BE2C (cell line): Measurements from ENCODE around the gene HEMGN.

Experiments used
- DNase-seq: peaks from one replicate; pipeline ENCODE4 v3.0.0-alpha.2; 2020
- H3K27me3 ChIP-seq: fragments of 250-450 bp; sonication (Bioruptor Pico); 2 replicates; pipeline ENCODE4 v1.5.1; 2020; ENCODE audit warnings: mild to moderate bottlenecking
- H3K36me3 ChIP-seq: fragments of 250-450 bp; sonication (Bioruptor Pico); 2 replicates; pipeline ENCODE4 v1.5.1; 2020; ENCODE audit warnings: mild to moderate bottlenecking
- H3K4me1 ChIP-seq: fragments of 250-450 bp; sonication (Bioruptor Pico); 2 replicates; pipeline ENCODE4 v1.5.1; 2020
- H3K4me3 ChIP-seq: 2 replicates; pipeline ENCODE4 v1.5.1; 2011; ENCODE audit warnings: low read depth, low read length
- H3K9me3 ChIP-seq: fragments of 250-450 bp; sonication (Bioruptor Pico); 2 replicates; pipeline ENCODE4 v1.5.1; 2020
- CTCF ChIP-seq: IDR thresholded peaks from 2 replicates; pipeline ENCODE4 v1.5.1; 2012; ENCODE audit warnings: mild to moderate bottlenecking, low read depth, low read length

Gene HEMGN

GRCh38 chr9:97935276-97935675 lies 2.7 kb downstream of the HEMGN start:
- Histone ChIP-seq H3K4me1 (no peaks in the 10 kb centered on the region), H3K36me3 (no peaks in the 10 kb centered on the region), H3K9me3 (no peaks in the 10 kb centered on the region), H3K4me3 (no peak overlapping the region), H3K27me3 (peaks cover 84% of the 10 kb centered on the region)
- DNase-seq = no peak
- TF ChIP-seq CTCF = no peak

DNA sequence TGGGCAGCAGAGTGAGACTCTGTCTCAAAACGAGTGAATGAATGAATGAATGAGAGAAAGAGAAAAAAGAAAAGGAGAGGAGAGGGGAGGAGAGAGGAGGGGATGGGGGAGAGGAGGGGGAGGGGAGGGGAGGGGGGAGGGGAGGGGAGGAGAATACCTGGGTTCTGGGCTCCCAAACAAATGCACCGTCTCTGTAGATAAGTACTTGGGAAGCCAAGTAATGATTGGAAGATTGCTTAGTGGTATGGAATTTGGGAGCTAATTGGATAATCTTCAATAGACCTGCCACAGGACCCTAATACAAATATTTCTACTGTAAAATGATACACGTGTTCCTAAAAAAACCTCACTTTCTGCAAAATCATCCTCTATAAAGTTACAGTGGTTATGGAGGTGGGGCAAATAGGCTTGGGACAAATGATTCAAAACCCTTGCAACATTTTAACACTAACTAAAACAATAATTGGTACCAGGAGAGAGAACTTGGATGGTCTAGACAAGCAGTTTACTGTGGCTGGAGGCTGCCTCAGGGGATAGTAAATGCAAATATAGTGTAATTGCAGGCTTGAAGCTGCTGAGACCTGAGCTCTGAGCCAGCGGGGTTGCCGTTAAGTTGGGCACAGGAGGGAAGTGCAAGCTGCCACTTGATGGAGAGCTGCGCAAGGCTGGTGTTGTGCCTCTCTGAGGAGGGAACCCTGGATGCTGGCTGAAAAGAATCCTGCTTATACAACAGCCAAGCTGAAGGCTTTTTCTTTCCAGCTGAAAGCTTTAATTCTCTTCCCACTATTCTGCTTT lies 3.5 kb downstream of the HEMGN start:
- H3K4me3 ChIP-seq = no peak overlapping the region
- no peak for TF ChIP-seq CTCF
- no peaks in the 10 kb centered on the region for H3K9me3 ChIP-seq
- H3K27me3 ChIP-seq = peaks cover 86% of the 10 kb centered on the region
- H3K36me3 ChIP-seq = no peaks in the 10 kb centered on the region
- no peaks in the 10 kb centered on the region for H3K4me1 ChIP-seq
- DNase-seq = no peak

DNA sequence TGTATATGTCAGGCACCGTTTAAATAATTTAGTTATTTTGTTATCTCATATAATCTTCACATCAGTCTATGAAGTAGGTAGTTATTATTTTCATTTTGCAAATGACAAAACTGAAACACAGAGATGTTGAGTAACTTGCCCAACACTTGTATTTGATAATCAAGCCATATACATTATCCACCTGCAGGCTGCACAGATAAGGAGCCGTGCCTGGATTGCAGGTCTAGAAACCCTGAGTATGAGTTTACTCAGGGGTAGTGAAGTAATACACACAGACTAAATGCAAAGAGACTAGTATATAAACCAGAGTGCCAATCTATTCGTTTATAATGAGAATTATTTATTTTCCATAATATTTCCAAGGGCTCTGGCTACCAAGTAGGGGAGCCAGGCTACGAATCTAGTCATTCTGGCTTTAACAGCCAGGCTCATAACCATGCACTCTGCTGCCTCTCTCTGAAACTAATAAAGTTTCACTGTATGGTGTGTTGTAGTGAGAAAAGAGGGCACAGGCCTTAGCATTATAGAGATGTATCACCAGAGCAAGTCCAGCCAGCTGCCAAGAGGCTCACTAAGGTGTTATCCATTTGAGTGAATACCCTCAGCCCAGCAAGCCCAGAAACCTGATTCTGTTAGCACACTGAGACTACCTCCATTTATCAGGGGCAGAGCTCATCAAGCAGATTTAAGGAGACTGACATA lies 4.5 kb downstream of the HEMGN start:
- no peak for TF ChIP-seq CTCF
- Histone ChIP-seq H3K4me3 (no peak overlapping the region), H3K4me1 (no peaks in the 10 kb centered on the region), H3K9me3 (no peaks in the 10 kb centered on the region), H3K27me3 (peaks cover 84% of the 10 kb centered on the region), H3K36me3 (no peaks in the 10 kb centered on the region)
- no peak for DNase-seq

DNA sequence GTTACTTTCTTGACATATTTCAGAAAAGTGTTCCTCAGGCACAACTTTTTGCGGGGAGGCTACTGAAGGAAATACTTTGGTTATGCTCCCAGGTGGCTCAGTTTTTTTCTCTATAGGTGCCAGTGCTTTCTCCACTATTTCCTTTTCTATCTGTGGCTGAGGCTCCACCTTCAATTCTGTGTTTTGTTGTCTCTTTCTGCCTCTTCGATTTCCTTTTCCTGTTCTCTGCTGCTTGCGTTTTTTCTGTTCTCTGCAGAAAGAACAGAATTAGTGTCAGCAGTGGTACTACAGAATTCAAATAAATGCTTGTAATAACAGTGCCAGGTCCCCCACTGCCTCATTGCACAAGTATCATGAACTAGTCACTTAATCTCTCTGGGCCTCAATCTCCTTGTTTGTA lies 7.0 kb downstream of the HEMGN start:
- no peak for DNase-seq
- no peak for TF ChIP-seq CTCF
- peaks cover 88% of the 10 kb centered on the region for H3K27me3 ChIP-seq
- no peaks in the 10 kb centered on the region for H3K4me1 ChIP-seq
- no peaks in the 10 kb centered on the region for H3K9me3 ChIP-seq
- H3K36me3 ChIP-seq = no peaks in the 10 kb centered on the region
- H3K4me3 ChIP-seq = no peak overlapping the region

DNA sequence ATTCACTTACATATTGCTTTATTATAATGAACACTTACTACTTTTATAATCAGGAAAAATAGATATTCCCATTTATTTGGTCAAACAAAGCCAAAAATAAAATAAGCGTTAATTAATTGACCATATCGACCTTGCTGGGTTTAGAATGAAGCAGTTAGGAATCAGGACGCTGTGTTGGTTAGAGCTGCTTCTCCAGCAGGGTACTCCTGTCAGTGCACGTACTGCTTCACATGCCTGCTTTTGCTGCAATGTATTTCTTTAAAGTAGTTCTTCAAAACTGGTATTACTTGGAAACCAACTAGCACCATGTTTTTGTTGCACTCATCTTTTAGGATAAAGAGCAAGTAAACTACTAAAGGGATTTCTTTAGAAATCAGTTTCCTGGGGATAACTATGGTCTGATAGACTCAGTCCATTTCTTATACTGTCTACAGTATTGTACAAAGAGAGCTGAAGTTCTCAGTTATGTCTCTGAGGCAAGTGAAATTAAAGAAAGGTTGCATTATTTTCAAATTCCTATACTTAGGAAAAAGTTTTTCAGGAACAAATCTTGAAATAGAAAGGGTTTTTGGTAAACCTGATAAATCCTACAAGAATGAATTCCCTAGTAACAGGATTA lies 8.9 kb downstream of the HEMGN start:
- no peak for DNase-seq
- Histone ChIP-seq H3K4me3 (no peak overlapping the region), H3K4me1 (no peaks in the 10 kb centered on the region), H3K9me3 (no peaks in the 10 kb centered on the region), H3K36me3 (no peaks in the 10 kb centered on the region), H3K27me3 (peaks cover 88% of the 10 kb centered on the region)
- TF ChIP-seq CTCF = no peak
